ENCODE measurements around the gene MAMSTR. TPM values are rescaled to one million over a fixed set of nuclear protein-coding genes. Genes with fewer than 3 reads are reported as not detected.

The MAMSTR gene
- 0.28 TPM in 2 replicates for total RNA-seq

GRCh38 chr19:48719263-48720171 lies at the start of gene MAMSTR:
MAMSTR (minus strand) TSS chr19:48719725; CDS start chr19:48719031, 694 bp downstream.

GRCh38 chr19:48755084-48755641 lies 35.6 kb upstream of the MAMSTR start, which contains the start of gene FGF21:
FGF21 (plus strand) TSS chr19:48755524; CDS start chr19:48756237, 713 bp downstream.

GRCh38 chr19:48752496-48753365 lies 33.2 kb upstream of the MAMSTR start, which contains the start of gene FUT1:
FUT1 (minus strand) TSS chr19:48752641; CDS start chr19:48751281, 1,360 bp downstream.

GRCh38 chr19:48746738-48747575 lies 27.4 kb upstream of the MAMSTR start, which contains the start of gene IZUMO1:
IZUMO1 (minus strand) TSS chr19:48746909; CDS start chr19:48745859, 1,050 bp downstream.

GRCh38 chr19:48740164-48740972 lies 20.8 kb upstream of the MAMSTR start, which contains the start of gene RASIP1:
RASIP1 (minus strand) TSS chr19:48740610; CDS start chr19:48740282, 328 bp downstream.

GRCh38 chr19:48695743-48696352 lies 23.7 kb downstream of the MAMSTR start, which contains the start of gene FUT2:
FUT2 (plus strand) TSS chr19:48695971; CDS start chr19:48702957, 6,986 bp downstream.

GRCh38 chr19:48672994-48673393 lies 46.5 kb downstream of the MAMSTR start, which contains the start of gene NTN5:
NTN5 (minus strand) TSS chr19:48673017; CDS start chr19:48670986, 2,031 bp downstream.

Other genes with a start within 250 kb of the MAMSTR start
- 0.09 and 0.14 TPM in 2 replicates for gene LMTK3, start 207.9 kb downstream of the MAMSTR start, total RNA-seq
- 0.09 and 0.28 TPM in 2 replicates for gene SULT2B1, start 167.6 kb downstream of the MAMSTR start, total RNA-seq
- 0.14 TPM in 1 of 2 replicates, not detected in the other for gene SPACA4, start 113.0 kb downstream of the MAMSTR start, total RNA-seq
- gene FAM83E, start 104.6 kb downstream of the MAMSTR start, total RNA-seq: 0.28 and 0.46 TPM in 2 replicates
- gene RPL18, start 100.5 kb downstream of the MAMSTR start, total RNA-seq: 2,327 and 2,594 TPM in 2 replicates
- gene SPHK2, start 100.2 kb downstream of the MAMSTR start, total RNA-seq: 4.7 and 5.6 TPM in 2 replicates
- gene DBP, start 82.3 kb downstream of the MAMSTR start, total RNA-seq: 4.6 and 6.5 TPM in 2 replicates
- gene CA11, start 73.5 kb downstream of the MAMSTR start, total RNA-seq: 0.43 and 0.46 TPM in 2 replicates
- gene NTN5, start 46.7 kb downstream of the MAMSTR start, total RNA-seq: not detected in 2 replicates
- not detected in 2 replicates for gene FUT2, start 23.8 kb downstream of the MAMSTR start, total RNA-seq
- 1.3 and 2.3 TPM in 2 replicates for gene RASIP1, start 20.9 kb upstream of the MAMSTR start, total RNA-seq
- gene IZUMO1, start 27.2 kb upstream of the MAMSTR start, total RNA-seq: not detected in 2 replicates
- 0.28 TPM in 2 replicates for gene FUT1, start 32.9 kb upstream of the MAMSTR start, total RNA-seq
- gene FGF21, start 35.8 kb upstream of the MAMSTR start, total RNA-seq: 0.14 and 0.28 TPM in 2 replicates
- gene BCAT2, start 91.3 kb upstream of the MAMSTR start, total RNA-seq: 26.6 and 28.4 TPM in 2 replicates
- 6.8 and 7.3 TPM in 2 replicates for gene HSD17B14, start 116.8 kb upstream of the MAMSTR start, total RNA-seq
- 6.5 and 10.6 TPM in 2 replicates for gene PLEKHA4, start 148.9 kb upstream of the MAMSTR start, total RNA-seq
- gene PPP1R15A, start 152.7 kb upstream of the MAMSTR start, total RNA-seq: 51.6 and 53.1 TPM in 2 replicates
- gene TULP2, start 179.0 kb upstream of the MAMSTR start, total RNA-seq: 0.28 and 0.55 TPM in 2 replicates
- gene NUCB1, start 180.6 kb upstream of the MAMSTR start, total RNA-seq: 117 and 149 TPM in 2 replicates
- gene DHDH, start 214.0 kb upstream of the MAMSTR start, total RNA-seq: 0.14 and 0.18 TPM in 2 replicates
- gene BAX, start 235.2 kb upstream of the MAMSTR start, total RNA-seq: 77.2 and 141 TPM in 2 replicates
- gene FTL, start 245.6 kb upstream of the MAMSTR start, total RNA-seq: 5,813 and 7,581 TPM in 2 replicates